HG03045 (cell line): ENCODE results near the gene HCN2.
"Not testable (repeated sequence)": the region's sequence is repeated elsewhere in the genome, so short reads cannot be mapped to it uniquely, and the experiment has no call there.

Source experiments
- ATAC-seq: cut with Tn5 transposase; IDR thresholded peaks from one replicate; pipeline ENCODE4 v1.9.1; 2021; ENCODE audit warnings: mild to moderate bottlenecking, moderate library complexity; ENCODE audit not compliant: unreplicated experiment

The HCN2 gene

DNA sequence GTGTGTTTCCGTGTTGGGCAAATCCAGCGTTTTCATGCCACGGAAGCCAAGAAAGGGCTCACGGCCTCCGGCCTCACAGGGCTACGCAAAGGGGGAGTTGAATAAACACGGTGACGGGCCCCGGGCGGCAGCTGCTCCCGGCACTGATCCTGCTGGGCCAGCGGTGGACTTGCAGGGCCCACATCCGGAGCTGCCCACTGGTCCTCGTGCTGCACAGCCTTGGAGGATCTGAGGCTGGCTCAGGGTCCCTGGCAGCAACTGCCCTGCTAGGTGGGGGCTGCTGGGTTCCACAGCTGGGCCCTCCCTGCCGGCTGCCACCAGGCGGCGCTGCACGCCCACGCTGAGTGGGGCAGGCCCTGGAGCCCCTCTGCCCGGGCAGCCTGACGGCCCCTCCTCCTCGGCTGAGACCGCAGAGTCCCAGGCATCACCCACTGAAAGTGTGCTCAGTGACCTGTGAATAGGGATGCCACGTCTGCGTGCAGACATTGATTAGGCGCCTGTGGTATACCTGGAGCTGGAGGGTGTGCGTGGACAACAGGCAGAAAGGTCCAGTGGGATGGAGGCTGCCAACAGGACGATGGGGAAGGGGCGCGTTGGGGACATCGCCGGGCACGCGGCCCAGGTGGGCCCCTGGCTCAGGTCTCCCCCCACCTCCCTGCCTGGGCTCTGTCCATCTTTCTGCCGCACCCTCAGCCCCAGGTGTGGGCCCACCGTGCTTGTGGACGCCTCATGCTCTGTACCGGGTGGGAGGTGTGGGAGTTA lies 5.3 kb upstream of the HCN2 start:
- ATAC-seq, result no peak

DNA sequence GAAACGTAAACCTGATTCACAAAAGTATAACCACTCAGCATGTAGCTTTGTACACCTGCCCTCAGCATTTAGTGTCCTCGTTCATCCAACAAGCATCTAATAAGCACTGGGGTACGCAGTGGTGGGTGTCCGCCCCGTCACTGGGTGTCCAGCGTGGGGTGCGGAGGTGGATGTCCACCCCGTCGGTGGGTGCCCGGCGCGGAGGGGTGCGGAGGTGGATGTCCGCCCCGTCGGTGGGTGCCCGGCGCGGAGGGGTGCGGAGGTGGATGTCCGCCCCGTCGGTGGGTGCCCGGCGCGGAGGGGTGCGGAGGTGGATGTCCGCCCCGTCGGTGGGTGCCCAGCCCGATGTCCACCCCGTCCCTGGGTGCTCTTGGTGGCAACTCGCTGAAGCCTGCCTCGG lies 4.5 kb upstream of the HCN2 start:
- ATAC-seq, result not testable (repeated sequence)

DNA sequence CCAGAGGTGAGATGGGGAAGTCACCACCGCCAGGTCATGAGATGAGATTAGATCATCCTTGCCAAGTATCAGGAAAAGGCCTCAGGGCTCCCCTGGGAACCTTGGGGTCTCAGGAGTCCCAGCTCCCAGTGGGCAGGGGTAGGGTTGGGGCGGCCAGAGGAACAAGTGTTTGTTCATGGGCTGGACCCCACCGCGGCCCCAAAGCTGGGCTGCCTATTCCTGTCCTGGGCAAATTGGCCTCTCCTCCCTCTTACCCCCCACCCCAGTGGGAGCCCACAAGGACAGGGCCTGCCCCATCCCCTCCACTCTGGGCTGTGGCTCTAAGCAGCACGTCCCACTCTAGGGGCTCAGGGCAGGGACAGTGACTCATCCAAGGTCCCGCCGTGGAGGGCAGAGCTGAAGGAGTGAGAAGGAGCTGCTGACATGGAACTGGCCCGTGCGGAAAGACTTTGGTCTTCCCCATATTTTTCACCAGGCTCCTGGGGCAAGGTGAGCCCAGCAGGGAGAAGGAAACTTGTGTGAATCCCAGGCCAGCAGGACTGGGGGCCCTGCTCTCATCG lies 4.0 kb upstream of the HCN2 start:
- no peak for ATAC-seq

DNA sequence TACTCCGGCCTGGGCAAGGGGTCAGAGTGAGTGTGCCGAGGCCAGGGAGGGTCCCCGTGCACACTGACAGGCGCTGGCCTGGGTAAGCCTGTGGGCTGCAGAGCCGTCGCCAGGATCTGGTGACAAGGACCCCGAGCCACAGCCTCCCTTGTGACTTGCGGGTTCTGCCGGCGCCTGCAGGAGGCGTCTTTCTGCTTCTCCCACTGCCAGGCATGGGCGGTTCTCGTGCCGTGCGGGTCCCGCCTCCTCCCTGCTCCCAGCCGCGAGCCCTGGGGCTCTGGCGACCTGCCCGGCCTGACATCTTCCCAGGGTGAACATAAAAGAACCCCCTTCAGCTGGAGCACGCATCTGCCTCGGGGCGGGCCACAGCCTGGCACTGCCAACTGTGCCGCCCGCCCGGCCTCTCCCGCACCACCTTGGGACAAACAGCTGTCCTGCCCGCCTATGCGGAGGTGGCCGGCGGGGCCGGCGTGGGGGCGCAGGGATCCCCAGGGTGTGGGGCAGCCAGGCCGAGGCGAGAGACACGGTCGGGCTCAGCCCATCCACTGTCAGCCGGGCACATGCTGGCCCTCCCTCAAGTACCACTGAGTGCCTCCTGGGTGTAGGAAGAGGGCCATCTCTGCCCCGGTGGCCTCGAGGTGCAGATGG lies 1.5 kb upstream of the HCN2 start:
- ATAC-seq, result no peak

DNA sequence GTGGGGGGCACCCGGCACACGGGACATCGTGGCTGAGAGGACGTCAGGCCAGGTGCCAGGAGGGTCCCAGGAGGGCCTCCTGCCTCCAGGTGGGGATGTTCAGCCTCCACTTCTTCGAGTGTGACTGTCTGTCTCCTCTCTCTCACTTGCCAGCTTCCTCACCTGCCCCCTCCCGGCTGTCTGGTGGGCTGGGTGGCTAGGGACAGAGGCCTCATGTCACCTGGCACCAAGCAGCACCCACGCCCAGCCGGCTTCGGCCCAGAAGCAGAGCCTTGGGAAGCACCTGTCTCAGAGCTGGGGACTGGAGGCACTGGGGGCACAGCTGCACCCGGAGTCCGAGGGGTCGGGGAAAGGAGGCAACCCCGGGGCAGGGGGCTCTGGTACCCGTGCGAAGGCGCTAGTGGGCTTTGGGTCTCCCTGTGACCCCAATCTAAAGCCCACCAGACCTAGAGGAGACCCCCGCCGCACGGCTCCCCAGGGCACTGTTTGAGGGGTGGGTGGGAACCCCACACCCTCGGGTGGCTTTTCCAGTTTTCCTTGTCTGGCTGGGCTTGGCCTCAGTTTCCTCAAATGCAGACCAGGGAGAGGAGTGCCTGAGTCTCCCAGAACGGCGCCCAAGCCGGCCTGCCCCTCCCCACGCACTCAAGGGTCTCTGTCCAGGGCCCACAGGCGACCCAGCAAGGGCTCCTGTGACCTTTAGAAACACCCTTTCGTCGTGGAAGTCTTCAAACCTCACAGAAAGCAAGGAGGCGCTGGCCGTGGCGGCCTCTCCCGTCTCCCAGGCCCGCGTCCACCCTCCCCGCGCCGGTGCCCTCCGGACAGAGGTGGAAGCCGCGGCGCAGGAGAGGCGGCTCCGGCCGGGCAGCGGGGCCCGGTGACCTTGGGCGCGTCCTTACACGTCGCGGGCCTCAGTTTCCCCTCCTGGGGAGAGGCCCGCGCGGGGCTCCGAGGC lies 664 bp upstream of the HCN2 start:
- ATAC-seq, result no peak

DNA sequence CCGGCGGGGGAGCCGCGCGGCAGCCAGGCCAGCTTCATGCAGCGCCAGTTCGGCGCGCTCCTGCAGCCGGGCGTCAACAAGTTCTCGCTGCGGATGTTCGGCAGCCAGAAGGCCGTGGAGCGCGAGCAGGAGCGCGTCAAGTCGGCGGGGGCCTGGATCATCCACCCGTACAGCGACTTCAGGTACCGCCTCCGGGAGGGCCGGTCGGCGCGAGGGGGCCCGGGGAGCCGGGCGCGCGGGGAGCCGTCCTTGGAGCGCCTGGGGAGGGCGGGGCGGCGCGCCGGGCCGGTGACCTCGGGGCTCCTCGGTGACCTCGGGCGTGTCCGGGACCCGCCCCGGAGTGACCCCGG lies 690 bp downstream of the HCN2 start:
- ATAC-seq, result no peak

DNA sequence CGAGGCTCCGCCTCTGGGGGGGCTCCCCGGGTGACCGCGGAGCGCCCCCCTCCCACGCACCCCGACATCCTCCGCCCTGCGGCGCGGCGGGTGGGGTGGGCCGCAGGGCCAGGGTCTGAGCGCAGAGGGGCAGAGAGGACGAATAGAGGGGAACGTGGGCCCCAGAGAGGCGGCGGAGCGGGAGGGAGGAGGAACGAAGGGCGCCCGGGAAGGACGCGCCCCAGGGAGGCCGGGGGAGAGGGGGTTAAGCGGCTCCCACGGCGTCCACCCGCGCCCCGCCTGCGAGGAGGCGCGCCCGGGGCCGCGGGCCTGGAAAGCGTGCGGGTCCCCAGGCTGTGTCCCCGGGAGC lies 1.0 kb downstream of the HCN2 start:
- no peak for ATAC-seq

DNA sequence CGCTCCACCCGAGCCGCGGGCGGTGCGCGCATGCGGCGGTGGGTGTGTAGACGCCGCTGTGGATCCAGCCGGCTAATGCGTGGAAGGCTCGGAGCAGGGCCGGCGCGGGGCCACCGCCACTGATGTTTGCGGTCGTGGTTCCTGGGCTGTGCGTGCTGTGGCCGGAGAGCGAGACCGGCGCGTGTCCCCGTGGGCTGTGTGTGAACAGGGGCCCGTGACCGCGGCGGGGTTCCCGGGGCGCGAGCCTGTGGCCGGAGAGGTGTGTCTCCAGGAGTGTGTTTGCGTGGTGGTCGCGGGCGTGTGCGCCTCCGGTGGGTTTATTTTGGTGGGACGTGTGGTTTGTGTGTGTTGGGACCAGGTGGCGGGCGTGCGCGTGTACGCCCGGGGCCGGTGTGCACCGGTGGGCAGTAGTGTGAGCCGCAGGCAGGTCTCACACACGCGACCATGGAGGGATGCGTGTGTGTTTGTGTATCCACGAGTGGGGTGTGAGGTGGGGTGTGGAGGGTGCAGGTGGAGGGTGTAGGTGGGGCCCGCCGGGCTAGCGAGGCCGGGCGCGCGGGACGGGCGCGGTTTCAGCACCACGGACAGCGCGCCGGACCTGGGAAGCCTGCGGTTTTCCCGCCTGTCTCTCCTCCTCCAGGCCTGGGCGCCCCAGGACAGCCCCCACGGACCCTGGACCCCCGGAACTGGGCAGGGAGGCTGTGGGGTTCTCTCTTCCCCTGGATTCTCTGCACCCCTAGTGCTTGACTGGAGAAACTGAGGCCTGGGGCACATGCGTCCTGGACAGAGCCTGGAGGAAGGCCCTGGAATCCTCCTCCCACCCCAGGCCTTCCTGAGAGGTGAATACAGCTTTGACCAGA lies 1.6 kb downstream of the HCN2 start:
- no peak for ATAC-seq

DNA sequence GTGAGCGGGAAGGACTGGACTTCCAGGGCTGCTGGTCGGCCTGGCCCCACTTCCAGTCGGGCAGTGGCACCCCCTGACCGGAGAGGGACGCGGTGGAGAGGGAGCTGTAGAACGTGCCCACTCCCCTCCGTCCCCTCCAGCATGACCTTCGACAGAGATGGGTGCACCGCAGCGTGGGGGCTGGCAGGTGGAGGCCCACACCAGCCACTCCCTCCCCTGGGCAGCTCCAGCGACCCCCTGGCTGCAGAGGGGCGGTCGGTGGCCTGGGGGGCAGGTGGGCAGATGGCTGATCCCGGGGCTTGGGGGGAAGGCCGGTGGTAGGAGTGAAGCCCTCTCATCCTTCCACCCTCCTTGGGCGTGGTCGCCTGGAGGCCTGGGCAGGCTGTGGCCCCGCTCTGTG lies 2.4 kb downstream of the HCN2 start:
- no peak for ATAC-seq

DNA sequence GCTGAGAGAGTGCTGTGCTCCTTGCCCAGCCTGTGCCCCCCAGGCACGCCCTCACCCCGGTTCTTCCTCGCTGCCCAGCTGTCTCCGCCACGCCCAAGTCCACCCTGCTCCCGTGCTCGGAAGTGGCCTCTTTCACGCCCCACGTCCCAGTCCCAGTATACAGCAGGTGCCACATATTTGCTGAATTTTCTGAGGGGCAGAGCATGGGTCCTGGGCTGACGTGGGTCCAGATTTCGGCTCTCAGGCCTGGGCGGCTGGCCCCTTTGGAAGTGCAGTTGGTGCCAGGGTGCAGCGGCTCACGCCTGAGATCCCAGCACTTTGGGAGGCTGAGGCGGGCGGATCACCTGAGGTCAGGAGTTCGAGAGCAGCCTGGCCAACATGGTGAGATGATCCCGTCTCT lies 3.4 kb downstream of the HCN2 start:
- no peak for ATAC-seq

DNA sequence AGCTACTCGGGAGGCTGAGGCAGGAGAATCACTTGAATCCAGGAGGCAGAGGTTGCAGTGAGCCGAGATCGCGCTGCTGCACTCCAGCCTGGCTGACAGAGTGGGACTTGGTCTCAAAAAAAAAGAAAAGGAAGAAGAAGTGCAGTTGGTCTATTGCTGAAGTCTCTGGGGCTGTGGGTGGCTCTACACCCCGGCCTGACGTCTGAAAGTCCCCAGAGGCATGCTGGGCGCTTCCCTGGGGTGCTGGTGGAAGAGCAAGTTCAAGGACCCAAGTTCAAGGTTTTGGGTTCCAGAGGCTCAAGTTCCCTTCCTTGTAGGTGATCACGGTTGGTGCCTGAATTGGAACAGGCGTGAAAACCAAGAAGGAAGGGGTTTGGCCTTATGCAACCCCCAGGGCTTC lies 3.8 kb downstream of the HCN2 start:
- no peak for ATAC-seq

DNA sequence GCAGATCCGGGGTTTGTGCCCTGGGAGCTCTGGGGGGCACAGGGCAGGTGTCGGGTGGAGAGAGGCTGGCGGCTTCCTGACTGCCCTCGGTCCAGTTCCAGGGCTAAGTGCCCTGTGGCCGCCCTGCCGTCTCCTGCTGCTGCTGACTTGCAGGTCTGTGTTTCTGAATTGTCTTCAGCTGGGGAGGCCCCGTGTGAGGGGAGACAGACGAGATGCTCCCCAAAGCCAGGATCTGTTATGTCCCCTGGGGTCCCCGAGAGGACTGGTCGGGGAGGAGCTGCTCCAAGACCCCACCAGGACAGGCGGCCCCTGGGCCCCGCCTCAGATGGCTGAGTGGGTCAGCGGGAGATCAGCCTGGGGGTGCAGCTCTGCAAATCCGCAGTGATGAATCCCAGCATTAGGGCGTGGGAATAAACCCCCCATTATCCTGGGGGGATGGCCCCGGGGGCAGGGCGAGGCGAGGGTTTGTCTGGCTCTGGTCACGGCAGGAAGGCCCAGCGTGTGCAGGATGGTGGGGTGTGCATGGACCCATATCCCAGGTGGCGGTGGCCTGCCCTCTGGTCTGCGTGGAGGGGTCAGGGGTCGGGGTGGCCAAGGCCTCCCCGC lies 4.7 kb downstream of the HCN2 start:
- ATAC-seq, result no peak

DNA sequence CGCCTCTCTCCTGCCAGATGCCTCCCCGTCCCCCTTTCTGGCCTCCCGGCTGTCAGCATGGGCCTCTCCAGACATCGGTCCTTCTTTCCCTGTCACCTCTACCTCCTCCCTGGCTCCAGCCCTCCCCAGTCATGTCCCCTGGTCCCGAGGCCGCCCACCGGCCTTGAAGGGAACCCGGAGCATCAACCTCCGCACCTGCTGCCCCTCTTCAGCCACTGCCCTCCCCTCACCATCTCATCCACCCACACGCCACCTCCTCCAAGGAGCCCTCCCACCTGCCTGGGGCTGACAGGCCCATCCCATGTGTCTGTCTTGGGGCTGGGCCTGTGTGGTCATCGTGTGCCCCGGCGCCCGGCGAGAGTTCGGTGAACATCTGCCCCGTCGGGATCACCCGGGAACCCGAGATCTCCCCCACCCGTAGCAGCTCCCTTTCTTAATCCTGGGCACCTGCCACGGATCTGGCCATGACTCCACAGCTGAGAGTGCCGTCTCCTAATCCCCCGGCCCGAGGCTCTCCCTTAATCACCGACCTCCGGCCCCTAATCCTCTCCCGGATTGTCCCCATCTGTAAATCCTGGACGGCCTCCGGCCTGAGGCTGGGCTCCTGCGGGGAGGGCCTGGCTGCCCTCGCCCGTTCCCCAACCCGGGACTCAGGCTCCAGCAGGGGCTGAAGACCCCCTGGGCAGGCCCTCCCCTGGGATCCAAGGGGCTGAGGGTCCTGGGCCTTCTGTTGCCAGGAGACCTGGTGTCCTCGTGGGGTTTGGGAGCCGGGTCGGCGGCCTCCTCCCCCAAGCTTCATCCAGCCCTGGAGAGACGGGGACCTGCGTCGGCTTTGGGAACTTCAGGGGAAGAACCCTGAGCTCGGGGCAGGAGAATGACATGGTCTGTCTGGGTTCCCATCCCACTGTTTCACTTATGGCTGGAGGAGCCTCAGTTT lies 5.9 kb downstream of the HCN2 start:
- ATAC-seq, result no peak

DNA sequence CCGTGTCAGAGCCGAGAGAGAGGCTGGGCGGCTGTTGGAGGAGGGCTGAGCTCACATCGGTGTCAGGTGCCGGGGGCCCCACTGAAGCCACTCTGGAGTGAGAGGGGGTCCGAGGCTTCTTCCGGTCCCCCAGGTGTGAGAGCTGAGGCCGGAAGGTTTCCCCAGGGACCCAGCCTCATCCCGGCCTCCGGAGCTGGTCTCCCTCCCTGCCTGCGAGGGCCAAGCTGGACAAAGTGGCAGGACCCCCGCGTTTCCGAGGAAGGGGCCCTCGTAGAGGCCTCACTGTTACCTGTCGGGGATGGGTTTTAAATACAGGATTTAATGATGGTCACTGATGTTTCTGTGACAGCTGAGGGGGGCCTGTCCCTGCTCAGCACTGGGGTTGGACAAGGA lies 6.6 kb downstream of the HCN2 start:
- ATAC-seq, result no peak

DNA sequence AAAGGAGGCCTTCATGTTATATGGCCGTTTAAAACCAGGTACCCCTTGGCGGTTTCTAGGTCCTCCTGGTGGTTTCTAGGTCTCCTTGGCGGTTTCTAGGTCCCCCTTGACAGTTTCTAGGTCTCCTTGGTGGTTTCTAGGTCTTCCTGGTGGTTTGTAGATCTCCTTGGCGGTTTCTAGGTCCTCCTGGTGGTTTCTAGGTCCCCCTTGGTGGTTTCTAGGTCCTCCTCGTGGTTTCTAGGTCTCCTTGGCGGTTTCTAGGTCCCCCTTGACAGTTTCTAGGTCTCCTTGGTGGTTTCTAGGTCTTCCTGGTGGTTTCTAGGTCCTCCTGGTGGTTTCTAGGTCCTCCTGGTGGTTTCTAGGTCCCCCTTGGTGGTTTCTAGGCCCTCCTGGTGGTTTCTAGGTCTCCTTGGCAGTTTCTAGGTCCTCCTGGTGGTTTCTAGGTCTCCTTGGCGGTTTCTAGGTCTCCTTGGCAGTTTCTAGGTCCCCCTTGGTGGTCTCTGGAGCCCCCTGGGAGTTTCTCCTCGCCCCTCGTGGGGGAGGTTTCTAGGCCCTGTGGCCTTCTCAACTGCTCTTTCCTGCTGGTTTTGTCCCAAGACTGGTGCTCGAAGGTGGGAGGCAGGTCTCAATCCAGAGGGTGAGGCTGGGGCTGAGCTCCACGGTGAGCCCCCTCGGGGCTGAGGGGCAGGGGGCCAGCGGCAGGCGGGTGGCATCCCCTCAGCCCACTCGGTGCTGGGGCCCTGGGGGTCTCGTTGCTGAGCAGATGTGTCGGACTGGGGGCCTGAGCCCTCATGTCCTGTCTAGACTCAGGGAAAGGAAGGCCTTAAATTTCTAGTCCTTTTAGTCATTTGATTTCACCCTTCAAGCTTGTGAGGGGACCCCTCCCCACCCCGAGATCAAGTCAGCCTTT lies 8.0 kb downstream of the HCN2 start:
- ATAC-seq, result no peak

DNA sequence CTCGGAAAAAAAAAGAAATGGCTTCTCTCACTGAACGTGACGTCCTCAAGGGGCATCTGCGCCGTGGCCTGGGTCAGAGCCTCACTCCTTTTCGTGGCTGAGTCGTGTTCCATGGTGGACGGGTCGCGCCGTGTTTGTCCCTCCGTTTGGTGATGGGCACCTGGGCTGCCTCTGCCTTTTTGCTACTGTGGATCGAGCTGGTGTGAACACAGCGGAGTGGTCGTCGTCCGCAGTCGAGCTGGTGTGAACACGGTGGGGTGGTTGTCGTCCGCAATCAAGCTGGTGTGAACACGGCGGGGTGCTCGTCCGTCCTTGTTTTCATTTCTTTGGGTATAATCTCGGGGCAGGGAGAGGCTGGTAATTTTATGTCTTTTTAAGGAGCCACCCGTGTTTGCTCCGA lies 11.6 kb downstream of the HCN2 start:
- no peak for ATAC-seq

DNA sequence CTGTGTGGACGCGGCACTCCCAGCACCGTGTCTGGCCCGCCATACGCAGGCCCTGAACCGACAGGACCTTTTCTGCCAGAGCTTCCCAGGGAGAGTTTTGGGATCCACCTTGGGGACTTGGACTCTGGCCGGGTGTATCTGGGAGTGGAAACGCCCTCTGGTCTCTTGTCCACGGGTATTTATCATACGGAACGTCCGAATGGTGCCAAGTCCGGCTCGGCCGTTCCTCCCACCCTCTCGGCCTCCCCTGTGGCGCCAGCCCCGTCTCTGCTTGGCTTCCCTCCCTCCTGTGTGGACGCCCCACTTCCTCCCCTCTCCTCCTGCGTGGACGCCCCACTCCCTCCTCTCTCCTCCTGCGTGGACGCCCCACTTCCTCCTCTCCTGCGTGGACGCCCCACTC lies 12.1 kb downstream of the HCN2 start:
- ATAC-seq, result no peak
